GM12878 (cell line): ENCODE results near the gene SYCP2. TPM values are rescaled to one million over a fixed set of nuclear protein-coding genes. Genes with fewer than 3 reads are reported as not detected.

Experiments
- ATAC-seq: fragments of 200-7000 bp; cut with Tn5 transposase; 3 replicates; pipeline ENCODE4 v1.9.1; 2020; ENCODE audit warnings: mild to moderate bottlenecking, moderate library complexity
- BruUV-seq: library from RNA; stranded (reverse); fragments of 400-500 nt; replicated peaks from 2 replicates; lab custom pipeline; 2021; lab: Mats Ljungman, UMichigan
- CTCF ChIA-PET: fragments of 300-600 bp; sonication (Branson Sonifier 250); formaldehyde crosslinking; extraction: SDS; loops from one replicate; lab custom pipeline; 2021; ENCODE audit warnings: inconsistent platforms; lab: Yijun Ruan, JAX
- POLR2A ChIA-PET: fragments of 350-600 bp; formaldehyde crosslinking; extraction: SDS; loops from one replicate; lab custom pipeline; 2021; ENCODE audit warnings: inconsistent platforms; lab: Charles Lee
- RAD21 ChIA-PET: fragments of 300-600 bp; sonication (Branson Sonifier 250); formaldehyde crosslinking; loops from one replicate; lab custom pipeline; 2023; ENCODE audit warnings: antibody characterized with exemption; ENCODE audit not compliant: unreplicated experiment; lab: Charles Lee
- SMC1A ChIA-PET: fragments of 300-600 bp; sonication (Branson Sonifier 250); formaldehyde crosslinking; loops from one replicate; lab custom pipeline; 2023; ENCODE audit not compliant: unreplicated experiment, uncharacterized antibody; lab: Charles Lee
- DNase-seq: peaks from one replicate; pipeline ENCODE4 v3.0.0-alpha.2; 2011; ENCODE audit warnings: low read depth, low spot score
- FAIRE-seq: peaks from 3 replicates; lab custom pipeline; 2011; peaks lifted over from hg19 to GRCh38; lab: Jason Lieb, UNC
- H2AFZ ChIP-seq: 2 replicates; pipeline ENCODE4 v1.6.0; 2011; ENCODE audit warnings: low read depth, low read length, control low read depth; ENCODE audit not compliant: control insufficient read depth
- H3K27ac ChIP-seq: 2 replicates; pipeline ENCODE4 v1.5.1; 2011; ENCODE audit warnings: control low read depth; ENCODE audit not compliant: control insufficient read depth, insufficient read depth
- H3K27me3 ChIP-seq, 2 experiments: replicated peaks in 1 of 2; 2 replicates each; pipeline versions ENCODE4 v1.6.0 to v1.6.1; 2011; ENCODE audit warnings: low read length in 1 of 2; ENCODE audit not compliant: control insufficient read depth in 2 of 2, insufficient read depth in 2 of 2
- H3K36me3 ChIP-seq, 2 experiments: 2 replicates each; pipeline ENCODE4 v1.5.1; 2011; ENCODE audit warnings: low read length in 1 of 2; ENCODE audit not compliant: control insufficient read depth in 2 of 2, insufficient read depth in 2 of 2
- H3K4me1 ChIP-seq: 2 replicates; pipeline ENCODE4 v1.6.1; 2011; ENCODE audit warnings: mild to moderate bottlenecking, low read length, moderate library complexity, mixed read lengths; ENCODE audit not compliant: control insufficient read depth, insufficient read depth
- H3K4me2 ChIP-seq: 2 replicates; pipeline ENCODE4 v1.6.0; 2011; ENCODE audit warnings: control low read depth; ENCODE audit not compliant: control insufficient read depth, insufficient read depth
- H3K4me3 ChIP-seq: fragments of 200-600 bp; sonication (generic); 2 replicates; pipeline ENCODE4 v1.5.1; 2016
- H3K79me2 ChIP-seq: 2 replicates; pipeline ENCODE4 v1.6.0; 2011; ENCODE audit warnings: low read length; ENCODE audit not compliant: control insufficient read depth, insufficient read depth
- H3K9ac ChIP-seq: 2 replicates; pipeline ENCODE4 v1.8.0; 2011; ENCODE audit warnings: low read length, control low read depth, mixed read lengths; ENCODE audit not compliant: control insufficient read depth, insufficient read depth
- H3K9me3 ChIP-seq: replicated peaks from 3 replicates; pipeline ENCODE4 v1.5.1; 2011; ENCODE audit warnings: mild to moderate bottlenecking, low read length; ENCODE audit not compliant: control insufficient read depth, insufficient read depth
- H4K20me1 ChIP-seq: 2 replicates; pipeline ENCODE4 v1.6.0; 2011; ENCODE audit not compliant: control insufficient read depth, insufficient read depth
- EGR1 ChIP-seq, 2 experiments: IDR thresholded peaks; 1 replicate in 1 of 2; 2 replicates in 1 of 2; pipeline ENCODE4 v1.6.1; 2011 to 2012; ENCODE audit warnings: low read depth in 2 of 2, low read length in 2 of 2, borderline replicate concordance in 1 of 2, mild to moderate bottlenecking in 1 of 2, moderate library complexity in 1 of 2
- GATAD2B ChIP-seq: fragments of 450-650 bp; conservative IDR thresholded peaks from 2 replicates; pipeline ENCODE4 v1.6.1; 2017; ENCODE audit warnings: low read depth, mild to moderate bottlenecking, moderate library complexity
- HDGF ChIP-seq: fragments of 450-650 bp; IDR thresholded peaks from 2 replicates; pipeline ENCODE4 v1.6.1; 2016; ENCODE audit warnings: antibody characterized with exemption
- JUNB ChIP-seq: IDR thresholded peaks from 2 replicates; pipeline ENCODE4 v1.6.1; 2016; ENCODE audit warnings: antibody characterized with exemption, mild to moderate bottlenecking
- PAX8 ChIP-seq: fragments of 450-650 bp; IDR thresholded peaks from 2 replicates; pipeline ENCODE4 v1.6.1; 2017; ENCODE audit warnings: mild to moderate bottlenecking, moderate library complexity
- RCOR1 ChIP-seq: conservative IDR thresholded peaks from 2 replicates; pipeline ENCODE4 v1.6.1; 2012; ENCODE audit warnings: low read depth, low read length, improper control_type of control experiment
- SMC3 ChIP-seq: IDR thresholded peaks from 2 replicates; pipeline ENCODE4 v1.6.1; 2011; ENCODE audit warnings: low read length, improper control_type of control experiment, borderline replicate concordance
- TBL1XR1 ChIP-seq: IDR thresholded peaks from 2 replicates; pipeline ENCODE4 v1.6.1; 2012; ENCODE audit warnings: low read depth, low read length, improper control_type of control experiment
- ZZZ3 ChIP-seq: IDR thresholded peaks from 2 replicates; pipeline ENCODE4 v1.6.1; 2011; ENCODE audit warnings: low read depth; ENCODE audit not compliant: control insufficient read depth, insufficient read length
- WGBS: methylation state at CpG from one replicate; pipeline ENCODE4 v1.1.6; 2016; ENCODE audit warnings: low lambda C conversion rate; ENCODE audit not compliant: insufficient replicate concordance, insufficient coverage; ENCODE audit errors: missing lambda C conversion rate; 5-methylcytosine and 5-hydroxymethylcytosine counted together
- in situ Hi-C: fragments of 300-500 bp; cut with MboI; formaldehyde crosslinking; loops from 9 replicates; pipeline ENCODE4 v1.14.3; 2018; ENCODE audit warnings: mixed read lengths
- intact Hi-C: fragments of 100-400 bp; cut with micrococcal nuclease; formaldehyde crosslinking; loops from one replicate; pipeline ENCODE4 v1.14.2; 2022; ENCODE audit not compliant: unreplicated experiment
- polyA plus RNA-seq, 11 experiments: library from polyadenylated mRNA; depleted of rRNA in 4 of 11; unstranded in 6 of 11; stranded (reverse) in 5 of 11; fragments of >200 nt; fragmentation: Nextera tagmentation in 4 of 11; fragmentation: Illumina TruSeq in 1 of 11; extraction: Ambion mirVana in 4 of 11; extraction: Trizol in 1 of 11; gene quantifications; 1 replicate in 1 of 11; 2 replicates in 10 of 11; pipeline versions ENCODE4 v1.2.1 to v1.2.3, GENCODE V29; 2011 to 2016; ENCODE audit warnings: inconsistent platforms in 2 of 11, missing spikeins in 2 of 11, low read depth in 1 of 11
- total RNA-seq, 4 experiments: library from RNA; depleted of rRNA in 3 of 4; stranded (reverse); fragments of >200 nt in 3 of 4; fragmentation: Illumina TruSeq in 1 of 4; extraction: Trizol in 1 of 4; gene quantifications; 2 replicates each; pipeline versions ENCODE4 v1.2.1 to v1.2.3, GENCODE V29; 2013 to 2021
- TF ChIP-seq, protein P1 (sequence below): IDR thresholded peaks from 2 replicates; pipeline ENCODE4 v1.6.1; 2012; ENCODE audit warnings: low read depth, low read length, improper control_type of control experiment

SYCP2 gene
- total and polyA plus RNA-seq, 10 of the 15 experiments (the other 5 are each of a cell fraction or from before 2014, with no cell fraction given) = 0.01 to 0.18 (median 0.09) TPM; not detected in 2

GRCh38 chr20:59976156-59976782, 42.8 kb upstream of the SYCP2 start:
- CTCF ChIA-PET = no interaction called here
- SMC1A ChIA-PET = no interaction called here
- DNase-seq (no peak), ATAC-seq (no peak), FAIRE-seq (no peak)
- BruUV-seq = no TSS peak
- no peak overlapping the region for H3K9ac ChIP-seq
- intact Hi-C loops = no loop called here
- no peaks in the 10 kb centered on the region for H4K20me1 ChIP-seq
- no peak for TF ChIP-seq ZZZ3
- TF ChIP-seq GATAD2B = no peak
- no peak for TF ChIP-seq SMC3
- no peak for TF ChIP-seq EGR1 (IDR thresholded peaks at IDR 0.05; ENCODE audit: borderline replicate concordance in 1 of 2, low read depth in 2 of 2, low read length in 2 of 2)
- no peak for TF ChIP-seq RCOR1
- TF ChIP-seq HDGF = no peak
- TF ChIP-seq JUNB = no peak
- no peak for TF ChIP-seq PAX8
- TF ChIP-seq TBL1XR1 = no peak
- TF ChIP-seq, protein P1, sequence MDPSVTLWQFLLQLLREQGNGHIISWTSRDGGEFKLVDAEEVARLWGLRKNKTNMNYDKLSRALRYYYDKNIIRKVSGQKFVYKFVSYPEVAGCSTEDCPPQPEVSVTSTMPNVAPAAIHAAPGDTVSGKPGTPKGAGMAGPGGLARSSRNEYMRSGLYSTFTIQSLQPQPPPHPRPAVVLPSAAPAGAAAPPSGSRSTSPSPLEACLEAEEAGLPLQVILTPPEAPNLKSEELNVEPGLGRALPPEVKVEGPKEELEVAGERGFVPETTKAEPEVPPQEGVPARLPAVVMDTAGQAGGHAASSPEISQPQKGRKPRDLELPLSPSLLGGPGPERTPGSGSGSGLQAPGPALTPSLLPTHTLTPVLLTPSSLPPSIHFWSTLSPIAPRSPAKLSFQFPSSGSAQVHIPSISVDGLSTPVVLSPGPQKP = no peak
- POLR2A ChIA-PET = no interaction called here
- no peaks in the 10 kb centered on the region for H3K9me3 ChIP-seq
- RAD21 ChIA-PET = no interaction called here
- no peaks in the 10 kb centered on the region for H3K36me3 ChIP-seq
- in situ Hi-C loops = no loop called here
- no peak overlapping the region for H2AFZ ChIP-seq
- H3K4me2 ChIP-seq = no peak overlapping the region
- H3K79me2 ChIP-seq = no peaks in the 10 kb centered on the region
- no peaks in the 10 kb centered on the region for H3K27me3 ChIP-seq
- no peaks in the 10 kb centered on the region for H3K4me1 ChIP-seq
- no peak overlapping the region for H3K4me3 ChIP-seq
- H3K27ac ChIP-seq = no peak overlapping the region
- 41% methylated on average over 6 of the region's 6 CpGs for WGBS
